Nephron (organoid): Measurements from ENCODE around the gene RBM15.

Experiments
- H3K27ac Mint-ChIP-seq, 3 experiments: 2 replicates each; pipeline ENCODE4 v1.8.0; 2020; ENCODE audit warnings: mixed read lengths in 3 of 3, mild to moderate bottlenecking in 2 of 3, moderate library complexity in 1 of 3
- H3K27me3 Mint-ChIP-seq: 2 replicates; pipeline ENCODE4 v1.8.0; 2021; ENCODE audit warnings: low read depth, mild to moderate bottlenecking, moderate library complexity, mixed read lengths
- H3K36me3 Mint-ChIP-seq: 2 replicates; pipeline ENCODE4 v1.8.0; 2020; ENCODE audit warnings: low read depth, mixed read lengths
- H3K4me1 Mint-ChIP-seq: 2 replicates; pipeline ENCODE4 v1.8.0; 2020; ENCODE audit warnings: mixed read lengths
- H3K4me3 Mint-ChIP-seq, 3 experiments: 2 replicates each; pipeline ENCODE4 v1.8.0; 2020; ENCODE audit warnings: mild to moderate bottlenecking in 3 of 3, mixed read lengths in 3 of 3, moderate library complexity in 2 of 3
- H3K9me3 Mint-ChIP-seq: 2 replicates; pipeline ENCODE4 v1.8.0; 2020; ENCODE audit warnings: mixed read lengths
- CTCF ChIP-seq, 3 experiments: fragments of 200-600 bp; sonication (generic); IDR thresholded peaks; one replicate each; pipeline ENCODE4 v1.5.0; 2021; ENCODE audit warnings: antibody characterized with exemption in 3 of 3; ENCODE audit not compliant: unreplicated experiment in 3 of 3

RBM15 gene

GRCh38 chr1:110361856-110362255 is 22.7 kb downstream of the RBM15 start:
- Mint-ChIP-seq H3K36me3 (peaks cover 49% of the 10 kb centered on the region), H3K4me1 (no peaks in the 10 kb centered on the region), H3K9me3 (no peaks in the 10 kb centered on the region), H3K27me3 (no peaks in the 10 kb centered on the region), H3K4me3 (no peak overlapping the region), H3K27ac (no peak overlapping the region)
- no peak for TF ChIP-seq CTCF (IDR thresholded peaks at IDR 0.05; ENCODE audit: unreplicated experiment in 3 of 3)

- no peak for TF ChIP-seq CTCF (IDR thresholded peaks at IDR 0.05; ENCODE audit: unreplicated experiment in 3 of 3)
- H3K9me3 Mint-ChIP-seq = no peaks in the 10 kb centered on the region
Measured at GRCh38 chr1:110364221-110364620, 25.0 kb downstream of the RBM15 start.

GRCh38 chr1:110370827-110371226 is 31.6 kb downstream of the RBM15 start:
- Mint-ChIP-seq H3K27ac (no peak overlapping the region), H3K36me3 (peaks cover 23% of the 10 kb centered on the region), H3K9me3 (no peaks in the 10 kb centered on the region), H3K4me3 (no peak overlapping the region), H3K27me3 (no peaks in the 10 kb centered on the region), H3K4me1 (no peaks in the 10 kb centered on the region)
- no peak for TF ChIP-seq CTCF (IDR thresholded peaks at IDR 0.05; ENCODE audit: unreplicated experiment in 3 of 3)

More at GRCh38 chr1:110364221-110364620, 25.0 kb downstream of the RBM15 start:
- Mint-ChIP-seq H3K4me1 (no peaks in the 10 kb centered on the region), H3K4me3 (no peak overlapping the region), H3K27ac (no peak overlapping the region), H3K36me3 (peaks cover 43% of the 10 kb centered on the region), H3K27me3 (no peaks in the 10 kb centered on the region)

- Mint-ChIP-seq H3K4me3 (no peak overlapping the region), H3K36me3 (peaks cover 53% of the 10 kb centered on the region), H3K4me1 (no peaks in the 10 kb centered on the region), H3K27me3 (no peaks in the 10 kb centered on the region), H3K27ac (no peak overlapping the region), H3K9me3 (no peaks in the 10 kb centered on the region)
- TF ChIP-seq CTCF (IDR thresholded peaks at IDR 0.05; ENCODE audit: unreplicated experiment in 3 of 3) = no peak
Measured at GRCh38 chr1:110375490-110375889, 36.3 kb downstream of the RBM15 start.

- TF ChIP-seq CTCF (IDR thresholded peaks at IDR 0.05; ENCODE audit: unreplicated experiment in 3 of 3) = no peak
- Mint-ChIP-seq H3K9me3 (no peaks in the 10 kb centered on the region), H3K4me1 (peaks cover 6% of the 10 kb centered on the region), H3K27ac (no peak overlapping the region), H3K27me3 (no peaks in the 10 kb centered on the region), H3K4me3 (no peak overlapping the region), H3K36me3 (peaks cover 50% of the 10 kb centered on the region)
Measured at GRCh38 chr1:110380672-110381283, 41.6 kb downstream of the RBM15 start.
